HG02943 (cell line): ENCODE measurements around the gene CEMP1.
"Not testable (repeated sequence)": the region's sequence is repeated elsewhere in the genome, so short reads cannot be mapped to it uniquely, and the experiment has no call there.

ENCODE experiments used
- ATAC-seq: cut with Tn5 transposase; IDR thresholded peaks from one replicate; pipeline ENCODE4 v1.9.1; 2021; ENCODE audit warnings: mild to moderate bottlenecking, low read depth, moderate library complexity; ENCODE audit not compliant: unreplicated experiment

The CEMP1 gene

DNA sequence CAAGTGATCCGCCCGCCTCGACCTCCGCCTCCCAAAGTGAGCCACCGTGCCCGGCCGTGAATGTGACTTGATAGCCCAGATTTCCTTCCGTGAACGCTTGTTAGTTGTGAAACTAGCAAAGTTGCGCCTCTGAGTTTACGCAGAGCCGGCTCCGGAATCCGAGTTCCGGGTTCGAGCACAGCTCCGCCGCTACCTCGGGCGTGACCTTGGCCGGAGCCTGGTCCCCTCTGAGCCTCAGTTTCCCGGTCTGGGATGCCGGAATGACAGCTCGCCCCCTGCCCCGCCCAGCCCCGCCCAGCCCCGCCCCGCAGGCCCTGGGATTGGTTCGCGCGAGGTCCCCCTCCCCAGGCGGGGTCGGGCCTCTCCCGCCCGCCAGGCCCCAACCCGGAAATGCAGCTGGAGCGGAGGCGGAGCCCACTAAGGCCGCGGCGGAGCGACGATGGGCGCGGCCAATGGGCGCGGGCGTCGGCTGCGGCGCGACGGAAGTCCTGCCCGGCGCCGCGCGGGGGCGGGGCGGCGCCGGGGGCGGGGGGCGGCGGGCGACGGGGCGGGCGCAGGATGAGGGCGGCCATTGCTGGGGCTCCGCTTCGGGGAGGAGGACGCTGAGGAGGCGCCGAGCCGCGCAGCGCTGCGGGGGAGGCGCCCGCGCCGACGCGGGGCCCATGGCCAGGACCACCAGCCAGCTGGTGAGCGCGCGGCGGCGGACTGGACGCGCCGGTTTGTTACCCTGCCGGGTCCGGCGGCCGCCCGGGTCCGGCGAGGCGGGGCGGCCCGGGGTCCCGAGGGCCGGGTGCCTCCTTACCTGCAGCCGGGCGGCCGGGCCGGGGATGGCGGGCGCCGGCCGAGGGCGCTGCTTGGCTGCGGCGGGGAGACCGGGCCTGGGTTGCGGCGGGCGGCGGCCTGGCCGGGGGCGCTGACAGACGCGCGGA is 6.5 kb upstream of the CEMP1 start, which contains the start of gene PDPK1:
PDPK1 (plus strand) TSS at position 571 of the 929 bp plus-strand sequence; CDS start at position 663, 92 bp downstream.
- ATAC-seq, result peak; percentile 69

- no peak for ATAC-seq
Observed at GRCh38 chr16:2535625-2536013, 4.4 kb upstream of the CEMP1 start.

GRCh38 chr16:2534335-2534734 is 3.1 kb upstream of the CEMP1 start:
- not testable (repeated sequence) for ATAC-seq

DNA sequence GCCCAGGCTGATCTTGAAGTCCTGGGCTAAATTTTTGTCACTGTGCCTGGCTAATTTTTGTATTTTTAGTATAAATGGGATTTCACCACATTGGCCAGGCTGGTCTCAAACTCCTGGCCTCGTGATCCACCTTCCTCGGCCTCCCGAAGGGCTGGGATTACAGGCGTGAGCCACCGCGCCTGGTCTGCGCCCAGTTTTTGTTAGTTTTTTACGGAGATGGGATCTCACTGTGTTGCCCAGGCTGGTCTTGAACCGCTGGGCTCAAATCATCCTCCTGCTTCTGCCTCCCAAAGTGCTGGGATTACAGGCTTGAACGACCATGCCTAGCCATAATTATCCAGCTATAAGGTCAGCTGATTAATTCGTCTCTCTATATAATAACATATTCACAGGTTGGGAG is 2.7 kb upstream of the CEMP1 start:
- ATAC-seq, result no peak

GRCh38 chr16:2533142-2533755 is 2.0 kb upstream of the CEMP1 start:
- not testable (repeated sequence) for ATAC-seq

- ATAC-seq, result no peak
Observed at GRCh38 chr16:2532494-2533141, 1.4 kb upstream of the CEMP1 start.

GRCh38 chr16:2531696-2532493 is 687 bp upstream of the CEMP1 start:
- peak; percentile 77 for ATAC-seq

DNA sequence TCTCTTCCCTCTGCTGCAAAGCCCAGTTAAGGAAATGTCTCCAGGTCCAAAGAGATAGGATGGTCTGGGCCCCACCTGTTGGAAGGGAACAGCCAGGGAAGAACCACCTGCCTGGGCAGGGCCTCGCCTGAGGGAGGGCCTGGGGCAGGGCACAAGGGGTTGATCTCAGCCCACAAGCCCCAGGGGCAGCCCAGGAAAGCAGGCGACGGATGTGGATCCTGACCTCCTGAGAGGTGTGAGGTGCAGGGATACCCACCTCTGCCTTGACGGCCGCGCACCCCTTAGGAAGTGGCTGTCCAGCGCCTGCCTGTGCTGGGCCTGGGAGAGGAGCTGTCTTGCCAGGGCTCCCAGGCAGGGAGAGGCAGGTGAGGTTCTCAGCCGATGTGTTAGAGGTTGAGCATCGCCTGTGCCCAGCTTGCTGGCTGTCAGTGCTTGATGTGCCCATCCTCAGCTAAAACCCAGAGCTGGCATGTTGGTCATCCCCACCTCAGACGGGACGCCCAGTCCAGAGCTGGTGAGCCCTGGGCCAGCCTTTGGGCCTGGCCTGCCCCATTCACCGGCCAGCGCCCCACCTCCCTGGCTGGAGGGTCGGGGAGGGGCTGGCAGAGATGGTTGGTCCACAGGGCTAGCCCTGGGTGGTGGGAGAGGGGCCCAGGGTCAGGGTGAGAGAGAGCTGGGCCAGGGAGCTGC is 434 bp downstream of the CEMP1 start:
- no peak for ATAC-seq

GRCh38 chr16:2529961-2530628 is 1.1 kb downstream of the CEMP1 start:
- ATAC-seq, result no peak

- ATAC-seq, result no peak
Observed at GRCh38 chr16:2529061-2529931, 1.9 kb downstream of the CEMP1 start.

- no peak for ATAC-seq
Observed at GRCh38 chr16:2528161-2529060, 2.8 kb downstream of the CEMP1 start.

GRCh38 chr16:2527784-2528100 is 3.5 kb downstream of the CEMP1 start:
- no peak for ATAC-seq

DNA sequence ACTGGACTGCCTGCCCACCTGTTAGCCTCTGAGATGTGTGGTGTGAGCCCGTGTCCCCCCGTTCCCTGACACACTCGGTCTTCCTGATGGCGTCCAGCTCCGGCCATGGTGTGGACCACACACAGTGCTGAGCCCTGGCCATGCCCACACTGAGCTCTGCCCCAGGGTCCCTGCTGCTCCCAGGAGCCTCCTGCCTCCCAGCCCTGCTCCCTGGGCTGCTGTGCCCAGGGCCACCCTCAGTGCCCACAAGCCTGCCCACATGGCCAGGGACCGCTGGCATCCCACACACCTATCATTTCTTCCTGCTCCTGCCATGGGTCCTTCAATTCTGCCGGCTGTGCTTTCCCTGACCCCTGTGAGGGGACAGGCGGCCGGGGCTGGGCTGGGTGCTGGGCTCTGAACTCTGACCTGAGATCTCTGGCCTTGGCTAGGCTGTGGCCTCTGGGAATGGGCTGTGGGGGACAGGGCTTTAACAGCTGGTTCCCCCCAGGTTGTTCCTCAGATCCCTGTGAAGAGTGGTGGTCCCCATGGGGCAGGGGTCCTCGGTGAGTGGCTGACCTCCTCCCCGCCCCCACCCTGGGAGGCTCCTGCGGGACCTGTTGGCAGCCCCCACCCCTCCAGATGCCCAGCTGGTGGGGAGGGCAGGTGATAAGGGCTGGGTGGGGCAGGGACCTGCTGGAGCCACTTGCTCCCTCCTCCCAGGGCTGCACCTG is 4.0 kb downstream of the CEMP1 start:
- ATAC-seq, result no peak

DNA sequence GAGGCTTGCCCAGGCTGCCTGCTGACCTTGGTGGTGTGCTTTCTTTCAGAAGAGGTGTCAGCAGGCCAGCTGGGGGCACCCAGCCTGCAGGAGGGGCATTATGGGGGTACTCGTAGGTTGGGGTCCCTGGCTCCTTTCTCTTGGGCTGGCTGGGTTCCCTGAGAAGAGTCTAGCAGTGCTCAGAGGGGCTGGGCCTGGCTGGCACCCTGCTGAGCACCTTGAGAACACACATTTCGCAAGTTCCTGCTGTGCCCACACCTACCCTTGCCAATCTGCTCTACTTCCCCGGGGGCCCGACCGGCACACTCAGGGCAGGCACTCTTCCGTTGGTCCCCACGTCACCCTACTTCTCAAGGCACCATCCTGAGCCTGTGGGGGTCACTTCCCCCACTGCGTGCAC is 5.1 kb downstream of the CEMP1 start:
- ATAC-seq, result no peak

DNA sequence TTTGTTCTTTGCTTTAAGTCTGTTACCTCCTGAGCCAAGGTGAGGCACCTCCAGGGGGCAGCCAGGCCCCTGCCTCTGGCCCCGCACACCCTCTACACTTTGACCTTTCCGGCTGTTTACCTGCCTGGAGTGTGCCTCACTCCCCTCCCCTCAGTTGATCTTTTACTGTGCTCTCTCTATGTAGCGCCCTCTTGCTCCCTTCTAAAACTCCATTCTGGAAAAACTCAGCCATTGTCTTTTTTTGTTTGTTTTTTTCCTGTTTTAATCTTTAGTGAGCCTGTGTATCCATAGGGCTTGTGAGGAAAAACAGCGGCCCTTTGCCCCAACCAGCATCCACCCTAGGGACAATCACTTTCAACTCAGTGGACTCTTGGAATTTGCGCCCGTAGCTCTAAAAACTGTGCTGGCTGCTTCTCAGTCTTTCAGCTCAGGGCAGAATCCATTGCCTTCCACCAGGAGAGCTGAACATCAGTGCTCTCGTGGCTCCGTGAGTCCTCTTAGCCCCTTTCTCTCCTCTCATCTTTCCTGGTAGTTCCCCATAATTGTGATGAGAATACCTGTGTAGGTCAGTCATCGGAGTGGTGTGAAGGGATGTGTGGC is 6.8 kb downstream of the CEMP1 start:
- no peak for ATAC-seq

DNA sequence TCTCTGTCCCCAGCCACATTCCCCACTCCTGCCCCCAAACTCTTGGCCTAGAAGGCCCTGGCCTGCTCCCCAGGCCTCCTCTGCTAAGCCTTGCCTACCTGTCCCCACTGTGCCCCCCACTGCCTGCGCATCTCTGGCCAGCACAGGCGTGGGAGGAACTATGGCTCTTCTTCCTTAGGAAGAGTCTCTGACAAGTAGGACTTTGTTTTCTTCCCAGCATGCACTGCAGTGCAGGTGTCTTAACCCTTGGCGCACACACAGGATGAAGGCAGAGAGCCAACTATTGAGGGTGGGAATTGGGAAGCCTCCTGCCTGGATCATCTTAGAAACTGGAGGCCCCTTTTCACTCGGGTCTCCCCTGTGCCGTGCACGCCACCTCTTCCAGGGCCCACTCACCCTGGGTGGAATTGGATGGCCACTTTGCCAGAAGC is 7.4 kb downstream of the CEMP1 start:
- no peak for ATAC-seq
